ENCODE data around the gene ETS1.

DNA sequence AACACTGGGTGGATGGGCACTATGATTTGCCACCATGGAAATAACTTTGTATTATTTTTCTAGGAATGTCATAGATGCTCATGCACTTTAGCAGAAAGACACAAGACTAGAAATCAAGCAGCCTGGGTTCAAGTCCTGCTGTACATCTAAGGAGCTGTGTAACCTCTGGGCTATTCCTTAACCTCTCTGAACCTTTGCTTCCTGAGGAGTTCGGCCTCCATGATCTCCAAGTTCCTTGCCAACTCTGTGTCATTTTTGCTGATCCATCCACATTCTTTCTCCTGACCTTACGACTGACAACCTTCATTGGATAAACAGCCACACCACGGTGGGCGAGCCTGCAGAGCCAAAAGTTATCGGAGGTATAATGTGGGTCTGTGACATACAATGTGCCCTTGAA, 24.1 kb downstream of the ETS1 start:
- TF ChIP-seq EP300 (IDR thresholded peaks at IDR 0.05) (no peak), POLR2A (IDR thresholded peaks at IDR 0.05; ENCODE audit: low read depth) (no peak)
- TF ChIP-seq, protein P1, sequence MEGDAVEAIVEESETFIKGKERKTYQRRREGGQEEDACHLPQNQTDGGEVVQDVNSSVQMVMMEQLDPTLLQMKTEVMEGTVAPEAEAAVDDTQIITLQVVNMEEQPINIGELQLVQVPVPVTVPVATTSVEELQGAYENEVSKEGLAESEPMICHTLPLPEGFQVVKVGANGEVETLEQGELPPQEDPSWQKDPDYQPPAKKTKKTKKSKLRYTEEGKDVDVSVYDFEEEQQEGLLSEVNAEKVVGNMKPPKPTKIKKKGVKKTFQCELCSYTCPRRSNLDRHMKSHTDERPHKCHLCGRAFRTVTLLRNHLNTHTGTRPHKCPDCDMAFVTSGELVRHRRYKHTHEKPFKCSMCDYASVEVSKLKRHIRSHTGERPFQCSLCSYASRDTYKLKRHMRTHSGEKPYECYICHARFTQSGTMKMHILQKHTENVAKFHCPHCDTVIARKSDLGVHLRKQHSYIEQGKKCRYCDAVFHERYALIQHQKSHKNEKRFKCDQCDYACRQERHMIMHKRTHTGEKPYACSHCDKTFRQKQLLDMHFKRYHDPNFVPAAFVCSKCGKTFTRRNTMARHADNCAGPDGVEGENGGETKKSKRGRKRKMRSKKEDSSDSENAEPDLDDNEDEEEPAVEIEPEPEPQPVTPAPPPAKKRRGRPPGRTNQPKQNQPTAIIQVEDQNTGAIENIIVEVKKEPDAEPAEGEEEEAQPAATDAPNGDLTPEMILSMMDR (IDR thresholded peaks at IDR 0.05), result no peak
